OCI-M2 (cell line): ENCODE measurements around the gene C2CD2L.
"Not testable (repeated sequence)": the region's sequence is repeated elsewhere in the genome, so short reads cannot be mapped to it uniquely, and the experiment has no call there.

Experiments
- DNase-seq: peaks from one replicate; lab custom pipeline; 2025; ENCODE audit not compliant: unreplicated experiment; lab: John Stamatoyannopoulos, UW

C2CD2L gene

GRCh38 chr11:119106564-119107537 lies at the start of gene C2CD2L:
Gene C2CD2L (plus strand): TSS chr11:119107344. CDS start chr11:119107742, 398 bp downstream.
- peak; percentile 65 for DNase-seq

DNA sequence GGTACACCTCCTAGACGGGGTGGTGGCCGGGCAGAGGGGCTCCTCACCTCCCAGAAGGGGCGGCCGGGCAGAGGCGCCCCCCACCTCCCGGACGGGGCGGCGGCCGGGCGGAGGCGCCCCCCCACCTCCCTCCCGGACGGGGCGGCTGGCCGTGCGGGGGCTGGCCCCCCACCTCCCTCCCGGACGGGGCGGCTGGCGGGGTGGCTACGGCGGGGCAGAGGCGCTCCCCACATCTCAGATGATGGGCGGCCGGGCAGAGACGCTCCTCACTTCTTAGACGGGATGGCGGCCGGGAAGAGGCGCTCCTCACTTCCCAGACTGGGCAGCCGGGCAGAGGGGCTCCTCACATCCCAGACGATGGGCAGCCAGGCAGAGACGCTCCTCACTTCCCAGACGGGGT lies 48.0 kb upstream of the C2CD2L start:
- not testable (repeated sequence) for DNase-seq

- no peak for DNase-seq
These were observed 45.9 kb upstream of the C2CD2L start for GRCh38 chr11:119061256-119061655.

- DNase-seq, result no peak
These were observed 44.4 kb upstream of the C2CD2L start for GRCh38 chr11:119062779-119063178.

DNA sequence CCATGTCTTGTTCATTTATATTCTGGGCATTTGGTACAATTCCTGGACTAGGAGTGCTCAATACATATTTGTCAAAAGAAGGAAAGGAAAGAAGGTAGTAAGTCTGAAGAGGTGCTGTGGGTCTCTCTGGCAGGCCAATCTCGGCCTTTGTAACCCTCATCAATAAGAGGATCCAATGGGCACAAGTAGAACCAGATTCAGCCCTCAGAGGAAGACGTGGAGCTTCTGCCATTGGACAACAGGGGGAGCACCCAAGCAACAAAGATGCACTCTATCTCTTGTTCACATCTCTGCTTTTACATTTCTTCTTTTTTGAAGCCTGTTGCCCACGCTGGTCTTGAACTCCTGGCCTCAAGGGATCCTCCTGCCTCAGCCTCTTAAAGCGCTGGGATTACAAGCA lies 41.8 kb upstream of the C2CD2L start:
- DNase-seq, result no peak

DNA sequence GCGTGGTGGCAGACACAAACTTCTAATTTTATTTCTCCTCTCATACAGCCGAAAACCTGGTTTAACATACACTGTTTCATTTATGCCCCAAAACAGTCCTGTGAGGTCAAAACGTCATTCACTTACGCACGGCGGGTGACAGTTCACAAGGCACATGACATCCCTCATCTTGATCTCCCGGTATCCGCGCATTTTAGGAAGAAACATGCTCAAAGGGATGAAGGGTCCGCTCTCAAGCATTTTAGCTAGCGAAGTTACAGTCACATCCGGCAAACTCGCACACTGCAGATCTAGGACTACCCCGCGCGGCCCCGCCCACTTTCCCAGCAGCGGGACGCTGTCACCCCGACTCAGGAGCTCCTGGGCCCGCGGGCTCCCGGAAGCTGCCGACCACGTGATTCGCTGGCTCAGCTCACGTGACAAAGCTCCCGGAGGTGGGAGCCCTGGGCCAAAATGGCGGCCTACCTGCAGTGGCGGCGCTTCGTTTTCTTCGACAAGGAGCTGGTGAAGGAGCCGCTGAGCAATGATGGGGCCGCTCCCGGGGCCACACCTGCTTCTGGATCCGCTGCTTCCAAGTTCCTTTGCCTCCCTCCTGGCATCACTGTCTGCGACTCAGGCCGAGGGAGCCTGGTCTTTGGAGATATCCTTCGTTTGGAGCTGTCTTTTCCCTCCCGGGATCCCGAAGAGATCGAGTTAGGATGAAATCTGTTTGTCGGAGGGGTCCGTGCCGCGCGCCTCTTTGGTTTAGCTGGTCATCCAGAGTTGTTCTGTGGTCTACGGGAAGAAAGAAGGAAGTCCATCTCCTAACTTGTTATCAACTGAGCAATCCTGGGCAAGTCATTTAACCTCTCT lies 39.5 kb upstream of the C2CD2L start, which contains the start of gene VPS11:
TSS of gene VPS11 (plus strand) at position 448 of the 852 bp plus-strand sequence. CDS start at position 454, 6 bp downstream.
- peak; percentile 39 for DNase-seq

DNA sequence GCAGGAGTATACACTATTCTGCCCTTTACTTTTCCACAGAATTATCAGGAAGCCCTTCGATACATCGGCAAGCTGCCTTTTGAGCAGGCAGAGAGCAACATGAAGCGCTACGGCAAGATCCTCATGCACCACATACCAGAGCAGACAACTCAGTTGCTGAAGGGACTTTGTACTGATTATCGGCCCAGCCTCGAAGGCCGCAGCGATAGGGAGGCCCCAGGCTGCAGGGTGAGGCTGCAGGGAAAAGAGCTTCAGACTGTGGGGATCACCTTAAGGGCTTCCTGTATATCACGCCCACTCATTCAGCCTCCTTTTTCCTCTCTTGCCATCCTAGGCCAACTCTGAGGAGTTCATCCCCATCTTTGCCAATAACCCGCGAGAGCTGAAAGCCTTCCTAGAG lies 29.3 kb upstream of the C2CD2L start:
- no peak for DNase-seq

- DNase-seq, result no peak
These were observed 28.3 kb upstream of the C2CD2L start for GRCh38 chr11:119078675-119079420.

DNA sequence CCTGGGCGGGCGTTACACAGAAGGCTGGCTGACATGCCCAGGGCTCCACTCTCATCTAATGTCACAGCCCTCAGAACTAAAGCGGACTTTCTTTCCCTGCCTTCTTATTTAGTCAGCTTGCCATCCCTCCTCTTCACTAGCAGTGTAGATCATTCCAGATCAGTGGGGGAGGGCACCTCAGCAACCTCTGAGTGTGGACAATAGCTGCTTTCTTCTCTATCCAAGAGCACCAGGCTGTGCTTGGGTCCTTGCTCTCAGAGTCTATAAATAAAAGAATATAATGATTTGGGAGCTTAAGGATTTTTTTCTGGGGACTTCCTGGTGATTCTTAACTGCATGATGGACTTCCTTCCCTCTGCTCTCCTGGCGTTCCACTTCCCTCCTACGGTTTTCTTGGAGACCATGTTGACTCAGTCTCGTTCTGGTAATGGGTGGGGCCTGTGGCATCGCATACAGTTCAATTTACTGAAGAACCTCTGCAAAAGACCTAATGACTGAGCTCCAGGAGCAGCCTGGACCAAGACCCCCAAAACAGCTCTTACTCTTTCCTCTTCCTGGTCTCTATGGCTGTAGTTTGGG lies 25.4 kb upstream of the C2CD2L start:
- DNase-seq, result no peak

- peak; percentile 93 for DNase-seq
These were observed 22.3 kb upstream of the C2CD2L start, which contains the start of gene HMBS for GRCh38 chr11:119084663-119085436. Gene HMBS (plus strand): TSS chr11:119084881. CDS start chr11:119085034, 153 bp downstream.

DNA sequence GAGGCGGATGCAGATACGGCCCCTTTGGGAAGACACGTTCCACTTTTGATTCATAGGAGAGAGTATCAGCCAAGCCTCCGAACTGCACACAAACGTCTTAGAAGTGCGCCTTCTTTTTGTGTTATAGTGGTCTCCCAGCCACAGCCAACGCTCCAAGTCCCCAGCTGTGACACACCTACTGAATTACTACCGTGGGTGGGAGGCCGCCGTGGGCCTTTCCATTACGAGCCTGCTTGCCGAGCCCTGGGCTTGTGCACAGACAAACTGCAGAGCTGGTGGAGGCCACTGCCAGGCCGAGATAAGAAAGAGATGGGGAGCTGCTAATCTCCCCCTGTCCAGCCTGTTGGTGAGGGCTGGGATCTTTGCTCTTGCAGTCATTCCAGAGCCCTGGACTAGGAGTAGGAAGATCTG lies 21.7 kb upstream of the C2CD2L start:
- DNase-seq, result no peak

DNA sequence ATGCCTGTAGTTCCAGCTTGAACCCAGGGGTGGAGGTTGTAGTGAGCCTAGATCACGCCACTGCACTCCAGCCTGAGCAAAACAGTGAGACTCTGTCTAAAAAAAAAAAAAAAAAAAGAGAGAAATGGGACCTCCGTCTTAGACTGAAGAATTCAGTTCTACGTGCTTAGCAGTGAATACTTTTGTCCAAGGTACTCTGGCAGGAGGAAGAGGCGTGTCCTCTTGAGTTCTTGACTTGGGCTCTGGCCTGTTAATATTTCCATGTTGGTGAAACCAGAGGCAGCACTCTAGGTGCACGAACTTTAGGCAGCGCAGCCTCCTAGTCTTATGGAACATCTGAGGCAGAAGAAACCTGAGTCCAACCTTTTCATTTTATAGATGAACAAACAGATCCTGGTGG lies 20.0 kb upstream of the C2CD2L start:
- DNase-seq, result no peak

GRCh38 chr11:119087747-119088241 lies 19.4 kb upstream of the C2CD2L start:
- no peak for DNase-seq

DNA sequence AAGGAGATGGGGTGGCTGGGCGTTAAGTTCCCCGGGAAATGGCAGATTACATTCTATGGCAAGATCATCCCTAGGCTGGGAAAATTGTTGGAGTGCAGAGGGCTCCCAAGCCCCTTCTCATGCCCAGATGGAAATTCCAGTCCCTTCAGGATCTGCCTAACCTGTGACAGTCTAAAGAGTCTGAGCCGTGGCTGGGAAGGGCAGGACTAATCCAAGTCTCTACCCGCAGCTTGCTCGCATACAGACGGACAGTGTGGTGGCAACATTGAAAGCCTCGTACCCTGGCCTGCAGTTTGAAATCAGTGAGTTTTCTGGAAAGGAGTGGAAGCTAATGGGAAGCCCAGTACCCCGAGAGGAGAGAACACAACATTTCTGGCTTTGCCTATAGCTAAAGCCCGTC lies 18.7 kb upstream of the C2CD2L start:
- DNase-seq, result no peak

- no peak for DNase-seq
These were observed 17.8 kb upstream of the C2CD2L start for GRCh38 chr11:119089319-119089718.

DNA sequence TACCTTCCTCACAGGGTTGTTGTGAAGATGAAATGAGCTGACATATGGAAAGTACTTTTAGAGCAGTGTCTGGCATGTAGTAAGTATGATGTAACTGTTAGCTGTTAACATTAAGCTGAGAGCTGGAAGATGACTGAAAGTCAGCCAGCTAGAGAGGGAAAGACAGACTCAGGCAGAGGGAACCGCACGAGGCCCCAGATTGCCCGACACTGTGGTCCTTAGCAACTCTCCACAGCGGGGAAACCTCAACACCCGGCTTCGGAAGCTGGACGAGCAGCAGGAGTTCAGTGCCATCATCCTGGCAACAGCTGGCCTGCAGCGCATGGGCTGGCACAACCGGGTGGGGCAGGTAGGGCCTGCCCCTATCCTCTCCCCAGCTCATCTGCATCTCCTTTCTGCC lies 16.0 kb upstream of the C2CD2L start:
- DNase-seq, result no peak

DNA sequence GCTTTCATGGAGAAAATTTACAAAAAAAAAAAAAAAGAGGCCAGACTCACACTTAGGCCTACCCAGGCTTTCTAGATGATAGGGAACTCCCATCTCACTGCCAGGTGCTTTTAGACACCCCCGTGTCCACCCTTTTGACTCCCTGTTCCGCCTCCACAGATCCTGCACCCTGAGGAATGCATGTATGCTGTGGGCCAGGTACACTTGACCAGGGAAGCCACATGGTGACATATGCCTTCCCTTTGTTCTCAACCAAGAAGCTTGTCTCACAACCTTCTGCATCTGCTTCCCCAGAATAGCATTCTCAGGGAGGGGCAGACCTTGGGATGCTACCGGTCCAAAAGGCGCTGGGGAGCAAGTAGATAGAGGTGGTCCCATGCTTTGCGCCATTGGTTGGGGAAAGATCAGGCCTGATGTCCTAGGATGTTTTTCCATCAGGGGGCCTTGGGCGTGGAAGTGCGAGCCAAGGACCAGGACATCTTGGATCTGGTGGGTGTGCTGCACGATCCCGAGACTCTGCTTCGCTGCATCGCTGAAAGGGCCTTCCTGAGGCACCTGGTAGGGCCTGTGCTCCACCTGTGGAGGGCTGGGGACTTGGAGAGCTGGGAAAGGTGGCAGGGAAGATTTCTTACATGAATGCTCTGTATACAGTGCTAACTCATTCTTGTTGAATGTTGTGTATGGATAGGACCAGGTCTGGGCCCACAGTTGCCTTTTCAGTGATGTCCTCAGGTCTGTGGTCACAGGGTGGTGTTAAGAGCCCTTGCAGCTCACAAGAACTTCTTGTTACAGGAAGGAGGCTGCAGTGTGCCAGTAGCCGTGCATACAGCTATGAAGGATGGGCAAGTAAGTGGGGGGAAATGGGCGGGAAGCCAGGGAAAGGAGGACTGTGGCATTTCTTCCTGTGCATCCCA lies 14.9 kb upstream of the C2CD2L start:
- no peak for DNase-seq
